Psoas muscle (tissue), 8 donors: ENCODE data around the gene MAN2A1. TPM values are rescaled to one million over a fixed set of nuclear protein-coding genes. Genes with fewer than 3 reads are reported as not detected.
"Not testable (repeated sequence)": the region's sequence is repeated elsewhere in the genome, so short reads cannot be mapped to it uniquely, and the experiment has no call there.

Source experiments
- ATAC-seq, 4 donors: fragments of 200-7000 bp; cut with Tn5 transposase; one replicate each; pipeline ENCODE4 v1.9.1; 2020; ENCODE audit warnings: moderate library complexity in 3 of 4, mild to moderate bottlenecking in 2 of 4
- DNase-seq, 2 donors: peaks; one replicate each; pipeline ENCODE4 v3.0.0-alpha.2; 2020
- H3K27ac ChIP-seq: fragments of 200-600 bp; one replicate; pipeline ENCODE4 v1.8.0; 2022
- H3K27me3 ChIP-seq, 3 donors: fragments of 200-600 bp in 1 of 3; one replicate each; pipeline versions ENCODE4 v1.6.1 to v1.8.0; 2013 to 2022; ENCODE audit warnings: low read length in 2 of 3, mild to moderate bottlenecking in 2 of 3, moderate library complexity in 1 of 3; ENCODE audit not compliant: insufficient read depth in 3 of 3
- H3K36me3 ChIP-seq, 2 donors: fragments of 200-600 bp in 1 of 2; one replicate each; pipeline versions ENCODE4 v1.6.1 to v1.8.0; 2013 to 2022; ENCODE audit warnings: low read depth in 1 of 2, mild to moderate bottlenecking in 1 of 2, moderate library complexity in 1 of 2; ENCODE audit not compliant: insufficient read depth in 1 of 2
- H3K4me1 ChIP-seq: fragments of 200-600 bp; one replicate; pipeline ENCODE4 v1.8.0; 2022
- H3K4me3 ChIP-seq: fragments of 200-600 bp; one replicate; pipeline ENCODE4 v1.8.0; 2022; ENCODE audit warnings: mild to moderate bottlenecking
- H3K9me3 ChIP-seq: fragments of 200-600 bp; one replicate; pipeline ENCODE4 v1.8.0; 2022
- WGBS, 3 donors: extraction: QIAGEN DNeasy Blood & Tissue Kit; methylation state at CpG; one replicate each; pipeline versions ENCODE4 v1.1.6 to v1.1.7; 2013; 5-methylcytosine and 5-hydroxymethylcytosine counted together
- intact Hi-C, 2 donors: fragments of 100-400 bp; cut with DNase I; formaldehyde crosslinking; loops; one replicate each; pipeline versions ENCODE4 v1.11.0 to v1.14.2; 2022
- polyA plus RNA-seq, 3 donors: library from polyadenylated mRNA; stranded (reverse); fragments of 200-250 nt; gene quantifications; one replicate each; pipeline ENCODE4 v1.2.3, GENCODE V29; 2013
- total RNA-seq, 4 donors: library from RNA; stranded (reverse); fragmentation: NEBNext Ultra II Directional in 2 of 4; extraction: Animal tissue kit (Norgen Biotek cat#: 25700) in 2 of 4; gene quantifications; one replicate each; pipeline versions ENCODE4 v1.2.1 to v1.2.4, GENCODE V29; 2021 to 2023
- TF ChIP-seq, protein P1 (sequence below): fragments of 200-600 bp; IDR thresholded peaks from one replicate; pipeline ENCODE4 v1.8.0; 2022; ENCODE audit warnings: antibody characterized with exemption
- donor health status: healthy with polysubstance abuse.
- donor health status: DM: no; HTN: no; CAD: no; lungs with moderate emphysema.
- donor health status: Bipolar disorder and iron deficiency.
- donor health status: healthy.
- donor health status: DM: yes; HTN: yes; CAD: no.
- donor health status: DM: no; HTN: no; CAD: no.
- donor health status: DM: no; HTN: no; CAD: no.
- donor health status: DM: yes; HTN: yes; CAD: no.

MAN2A1 gene
- total and polyA plus RNA-seq, 7 donors = 4.2 to 18.3 (median 12.8) TPM

DNA sequence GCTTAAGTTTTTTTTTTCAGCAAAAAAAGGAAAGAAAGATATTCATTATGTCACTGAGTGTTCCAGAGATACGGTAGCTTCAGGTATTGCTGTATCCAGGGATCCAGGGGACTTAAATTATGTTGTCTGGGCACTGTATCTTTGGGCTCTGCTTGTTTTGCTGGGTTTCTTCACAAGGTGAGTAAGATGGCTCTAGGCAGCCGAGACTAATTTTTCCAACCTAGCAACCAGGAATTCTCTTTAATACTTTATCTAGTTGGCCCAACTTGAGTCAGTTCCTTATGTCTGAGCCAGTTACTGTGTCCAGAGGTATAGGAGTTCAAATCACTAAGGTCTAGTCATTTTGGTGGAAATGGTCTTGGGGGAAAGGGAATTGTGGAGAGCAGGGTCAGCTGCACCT lies 66.0 kb downstream of the MAN2A1 start:
- Histone ChIP-seq H3K27ac (no peak overlapping the region), H3K9me3 (no peaks in the 10 kb centered on the region), H3K27me3 (no peaks in the 10 kb centered on the region), H3K4me3 (no peak overlapping the region), H3K4me1 (peaks cover 27% of the 10 kb centered on the region), H3K36me3 (peaks cover 0 to 2% of the 10 kb centered on the region in 2 donors)
- intact Hi-C loops = loop anchor here in 1 of 2 donors (10.0 kb wide), 1 partner anchor 61 kb away; no protein-coding TSS in a partner anchor
- DNase-seq (no peak), ATAC-seq (peak in 1 of 4 donors; percentile 26)
- TF ChIP-seq, protein P1, sequence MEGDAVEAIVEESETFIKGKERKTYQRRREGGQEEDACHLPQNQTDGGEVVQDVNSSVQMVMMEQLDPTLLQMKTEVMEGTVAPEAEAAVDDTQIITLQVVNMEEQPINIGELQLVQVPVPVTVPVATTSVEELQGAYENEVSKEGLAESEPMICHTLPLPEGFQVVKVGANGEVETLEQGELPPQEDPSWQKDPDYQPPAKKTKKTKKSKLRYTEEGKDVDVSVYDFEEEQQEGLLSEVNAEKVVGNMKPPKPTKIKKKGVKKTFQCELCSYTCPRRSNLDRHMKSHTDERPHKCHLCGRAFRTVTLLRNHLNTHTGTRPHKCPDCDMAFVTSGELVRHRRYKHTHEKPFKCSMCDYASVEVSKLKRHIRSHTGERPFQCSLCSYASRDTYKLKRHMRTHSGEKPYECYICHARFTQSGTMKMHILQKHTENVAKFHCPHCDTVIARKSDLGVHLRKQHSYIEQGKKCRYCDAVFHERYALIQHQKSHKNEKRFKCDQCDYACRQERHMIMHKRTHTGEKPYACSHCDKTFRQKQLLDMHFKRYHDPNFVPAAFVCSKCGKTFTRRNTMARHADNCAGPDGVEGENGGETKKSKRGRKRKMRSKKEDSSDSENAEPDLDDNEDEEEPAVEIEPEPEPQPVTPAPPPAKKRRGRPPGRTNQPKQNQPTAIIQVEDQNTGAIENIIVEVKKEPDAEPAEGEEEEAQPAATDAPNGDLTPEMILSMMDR = no peak
- WGBS, 3 donors = 42 to 46% (median 45%) methylated on average over 2 of the region's 2 CpGs

DNA sequence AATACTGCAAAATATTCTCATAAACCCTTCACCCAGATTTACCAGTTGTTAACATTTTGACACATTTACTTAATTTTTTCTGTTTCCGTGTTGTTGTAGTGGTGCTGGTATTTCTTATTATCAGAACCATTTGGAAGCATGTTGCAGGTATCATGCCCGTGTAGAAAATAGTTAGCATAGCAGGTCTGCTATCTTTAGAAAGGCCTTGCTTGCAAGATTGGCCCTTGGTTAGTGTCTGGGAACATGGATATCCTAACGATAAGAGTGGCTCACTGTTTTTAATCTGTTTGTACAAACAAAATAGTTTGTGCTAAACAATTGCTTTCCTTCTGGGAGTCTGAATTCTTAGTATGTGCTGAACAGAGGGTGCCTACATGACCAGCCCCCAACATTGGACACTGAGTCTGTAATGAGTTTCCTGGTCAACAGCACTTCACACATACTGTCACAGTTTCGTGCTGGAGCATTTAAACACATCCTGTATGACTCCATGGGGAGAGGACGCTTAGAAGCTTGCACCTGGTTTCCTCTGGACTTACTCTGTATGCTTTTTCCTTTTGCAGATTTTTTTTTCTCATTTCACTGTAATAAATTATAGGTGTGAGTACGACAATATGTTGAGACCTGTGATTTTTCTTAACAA lies 66.9 kb downstream of the MAN2A1 start:
- 19 to 27% (median 26%) methylated on average over 6 of the region's 6 CpGs for WGBS, 3 donors
- H3K27ac ChIP-seq = peak overlapping the region; percentile 75
- no peak for DNase-seq
- peak; percentile 68 to 85 (median 78) for ATAC-seq
- H3K4me3 ChIP-seq = no peak overlapping the region
- peaks cover 27% of the 10 kb centered on the region for H3K4me1 ChIP-seq
- intact Hi-C loops = loop anchor here in 1 of 2 donors (10.0 kb wide), 1 partner anchor 62 kb away; no protein-coding TSS in a partner anchor
- no peaks in the 10 kb centered on the region for H3K27me3 ChIP-seq
- H3K36me3 ChIP-seq = peaks cover 0 to 2% of the 10 kb centered on the region in 2 donors
- no peaks in the 10 kb centered on the region for H3K9me3 ChIP-seq
- TF ChIP-seq, protein P1 = no peak

DNA sequence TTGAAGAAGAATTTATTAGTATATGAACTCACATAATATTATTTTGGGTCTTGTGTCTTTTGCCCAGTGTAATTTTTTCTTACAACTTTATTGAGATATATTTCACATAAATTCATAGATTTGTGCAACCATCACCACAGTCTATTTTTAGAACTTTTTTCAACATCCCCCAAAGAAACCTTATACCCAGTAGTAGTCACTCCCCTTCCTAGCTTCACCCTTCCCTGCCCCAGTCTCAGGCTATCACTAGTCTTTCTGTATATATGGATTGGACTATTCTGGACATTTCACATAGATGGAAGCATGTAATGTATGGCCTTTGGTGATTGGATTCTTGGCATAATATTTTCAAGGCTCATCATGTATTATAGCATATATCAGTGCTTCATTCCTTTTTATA lies 67.8 kb downstream of the MAN2A1 start:
- DNase-seq (no peak), ATAC-seq (peak; percentile 61 to 89 (median 80))
- Histone ChIP-seq H3K27me3 (no peaks in the 10 kb centered on the region), H3K27ac (peak overlapping the region; percentile 75), H3K36me3 (peaks cover 0 to 2% of the 10 kb centered on the region in 2 donors), H3K4me1 (peaks cover 27% of the 10 kb centered on the region), H3K4me3 (no peak overlapping the region), H3K9me3 (no peaks in the 10 kb centered on the region)
- intact Hi-C loops = loop anchor here in 1 of 2 donors (10.0 kb wide), 1 partner anchor 63 kb away; no protein-coding TSS in a partner anchor
- TF ChIP-seq, protein P1 = no peak

DNA sequence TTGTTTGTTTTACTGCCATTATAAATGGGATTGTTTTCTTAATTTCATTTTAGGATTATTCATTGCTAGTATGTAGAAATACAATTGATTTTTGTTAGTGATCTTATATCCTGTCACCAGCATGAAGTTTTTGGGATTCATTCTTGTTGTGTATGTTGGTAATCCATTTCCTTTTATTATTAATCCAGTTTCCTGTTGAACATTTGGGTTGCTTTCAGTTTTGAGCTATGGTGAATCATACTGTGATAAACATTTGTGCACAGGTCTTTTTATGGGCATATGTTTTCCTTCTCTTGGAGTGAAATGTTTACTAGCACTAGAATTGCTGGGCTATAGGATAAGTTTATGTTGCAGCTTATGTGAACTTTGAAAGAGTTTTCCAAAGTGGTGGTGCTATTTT lies 69.6 kb downstream of the MAN2A1 start:
- TF ChIP-seq, protein P1 = no peak
- Histone ChIP-seq H3K27ac (peak overlapping the region; percentile 18), H3K4me3 (no peak overlapping the region), H3K27me3 (no peaks in the 10 kb centered on the region), H3K4me1 (peaks cover 27% of the 10 kb centered on the region), H3K9me3 (no peaks in the 10 kb centered on the region), H3K36me3 (peaks cover 0 to 2% of the 10 kb centered on the region in 2 donors)
- no peak for DNase-seq
- intact Hi-C loops = loop anchor here in 1 of 2 donors (10.0 kb wide), 1 partner anchor 65 kb away; no protein-coding TSS in a partner anchor
- no peak for ATAC-seq

DNA sequence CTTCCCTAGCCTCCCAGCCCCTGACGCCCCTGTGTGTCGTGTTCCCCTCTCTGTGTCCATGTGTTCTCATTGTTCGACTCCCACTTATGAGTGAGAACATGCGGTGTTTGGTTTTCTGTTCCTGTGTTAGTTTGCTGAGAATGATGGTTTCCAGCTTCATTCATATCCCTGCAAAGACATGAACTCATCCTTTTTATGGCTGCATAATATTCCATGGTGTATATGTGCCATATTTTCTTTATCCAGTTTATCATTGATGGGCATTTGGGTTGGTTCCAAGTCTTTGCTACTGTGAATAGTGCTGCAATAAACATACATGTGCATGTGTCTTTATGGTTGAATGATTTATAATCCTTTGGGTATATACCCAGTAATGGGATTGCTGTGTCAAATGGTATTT lies 70.4 kb downstream of the MAN2A1 start:
- 99 to 100% (median 100%) methylated on average over 4 of the region's 4 CpGs for WGBS, 3 donors
- H3K4me1 ChIP-seq = peaks cover 27% of the 10 kb centered on the region
- H3K27me3 ChIP-seq, ATAC-seq, H3K27ac ChIP-seq, intact Hi-C loops, H3K9me3 ChIP-seq, H3K4me3 ChIP-seq, DNase-seq, H3K36me3 ChIP-seq: not testable (repeated sequence)
